Adrenal gland (tissue), 12 donors: ENCODE measurements around the gene SRPRB. TPM values are rescaled to one million over a fixed set of nuclear protein-coding genes. Genes with fewer than 3 reads are reported as not detected.

Experiments used
- DNase-seq, 7 donors: peaks; one replicate each; pipeline ENCODE4 v3.0.0-alpha.2; 2019 to 2020
- H3K27ac ChIP-seq, 5 donors: fragments of 200-600 bp; sonication (generic) in 4 of 5; 1 replicate in 3 of 5; 2 replicates in 2 of 5; pipeline versions ENCODE4 v1.5.1 to v1.8.0; 2016 to 2020; ENCODE audit warnings: mild to moderate bottlenecking in 1 of 5
- H3K27me3 ChIP-seq: fragments of 200-600 bp; 2 replicates; pipeline ENCODE4 v1.8.0; 2021
- H3K36me3 ChIP-seq, 2 donors: fragments of 200-600 bp; replicated peaks in 1 of 2; 1 replicate in 1 of 2; 2 replicates in 1 of 2; pipeline versions ENCODE4 v1.5.1 to v1.8.0; 2018 to 2022
- H3K4me1 ChIP-seq, 2 donors: fragments of 200-600 bp; replicated peaks in 1 of 2; 1 replicate in 1 of 2; 2 replicates in 1 of 2; pipeline versions ENCODE4 v1.5.1 to v1.8.0; 2018 to 2021
- H3K4me3 ChIP-seq, 4 donors: fragments of 200-600 bp; sonication (generic) in 3 of 4; one replicate each; pipeline ENCODE4 v1.5.1; 2016 to 2018
- H3K9me3 ChIP-seq, 3 donors: fragments of 200-600 bp; sonication (generic) in 1 of 3; replicated peaks in 1 of 3; 1 replicate in 2 of 3; 2 replicates in 1 of 3; pipeline versions ENCODE4 v1.5.1 to v1.8.0; 2016 to 2021
- POLR2A ChIP-seq, 2 donors: fragments of 450-650 bp; IDR thresholded peaks; one replicate each; pipeline ENCODE4 v1.6.1; 2017; ENCODE audit warnings: antibody characterized with exemption in 2 of 2, mild to moderate bottlenecking in 2 of 2, moderate library complexity in 1 of 2
- WGBS, 4 donors: extraction: QIAGEN DNeasy Blood & Tissue Kit in 2 of 4; methylation state at CpG; one replicate each; pipeline versions ENCODE4 v1.1.5 to v1.1.7; 2013 to 2017; 5-methylcytosine and 5-hydroxymethylcytosine counted together
- intact Hi-C, 2 donors: fragments of 100-400 bp; cut with DNase I; formaldehyde crosslinking; loops; one replicate each; pipeline versions ENCODE4 v1.14.1 to v1.15.0; 2022 to 2023
- polyA plus RNA-seq, 3 donors: library from polyadenylated mRNA; stranded (reverse); fragments of 200-250 nt in 2 of 3; fragments of 350-450 nt in 1 of 3; fragmentation: Illumina TruSeq in 1 of 3; extraction: RNeasy Lipid Tissue Mini Kit (QIAGEN cat#74804) in 1 of 3; gene quantifications; one replicate each; pipeline ENCODE4 v1.2.3, GENCODE V29; 2013 to 2014
- total RNA-seq, 9 donors: library from RNA; depleted of rRNA in 4 of 9; stranded (reverse); fragments of >200 nt in 4 of 9; fragments of 120-200 nt in 1 of 9; fragmentation: NEBNext Ultra II Directional in 1 of 9; extraction: Animal tissue kit (Norgen Biotek cat#: 25700) in 1 of 9; gene quantifications; one replicate each; pipeline versions ENCODE4 v1.1.0 to v1.2.4, GENCODE V29; 2013 to 2023
- TF ChIP-seq, protein P1 (sequence below), 6 experiments: fragments of 450-650 bp in 4 of 6; fragments of 200-600 bp in 2 of 6; sonication (generic) in 1 of 6; IDR thresholded peaks; 1 replicate in 5 of 6; 2 replicates in 1 of 6; pipeline versions ENCODE4 v1.5.1 to v1.8.0; 2016 to 2021; ENCODE audit warnings: antibody characterized with exemption in 6 of 6, mild to moderate bottlenecking in 2 of 6, moderate library complexity in 1 of 6
- donor health status: healthy with polysubstance abuse.
- donor health status: Bipolar disorder and iron deficiency.
- donor health status: DM: yes; HTN: yes; CAD: no.
- donor health status: DM: no; HTN: no; CAD: no.
- donor health status: DM: no; HTN: no; CAD: no.
- donor health status: DM: yes; HTN: yes; CAD: no.

Gene SRPRB
- total and polyA plus RNA-seq, 12 donors: 13.0 to 177 (median 48.7) TPM

- Histone ChIP-seq H3K9me3 (no peaks in the 10 kb centered on the region), H3K27ac (no peak overlapping the region), H3K27me3 (no peaks in the 10 kb centered on the region), H3K4me1 (no peaks in the 10 kb centered on the region), H3K4me3 (no peak overlapping the region), H3K36me3 (no peaks in the 10 kb centered on the region)
- intact Hi-C loops: no loop called here
- TF ChIP-seq POLR2A (IDR thresholded peaks at IDR 0.05): no peak
- TF ChIP-seq, protein P1, sequence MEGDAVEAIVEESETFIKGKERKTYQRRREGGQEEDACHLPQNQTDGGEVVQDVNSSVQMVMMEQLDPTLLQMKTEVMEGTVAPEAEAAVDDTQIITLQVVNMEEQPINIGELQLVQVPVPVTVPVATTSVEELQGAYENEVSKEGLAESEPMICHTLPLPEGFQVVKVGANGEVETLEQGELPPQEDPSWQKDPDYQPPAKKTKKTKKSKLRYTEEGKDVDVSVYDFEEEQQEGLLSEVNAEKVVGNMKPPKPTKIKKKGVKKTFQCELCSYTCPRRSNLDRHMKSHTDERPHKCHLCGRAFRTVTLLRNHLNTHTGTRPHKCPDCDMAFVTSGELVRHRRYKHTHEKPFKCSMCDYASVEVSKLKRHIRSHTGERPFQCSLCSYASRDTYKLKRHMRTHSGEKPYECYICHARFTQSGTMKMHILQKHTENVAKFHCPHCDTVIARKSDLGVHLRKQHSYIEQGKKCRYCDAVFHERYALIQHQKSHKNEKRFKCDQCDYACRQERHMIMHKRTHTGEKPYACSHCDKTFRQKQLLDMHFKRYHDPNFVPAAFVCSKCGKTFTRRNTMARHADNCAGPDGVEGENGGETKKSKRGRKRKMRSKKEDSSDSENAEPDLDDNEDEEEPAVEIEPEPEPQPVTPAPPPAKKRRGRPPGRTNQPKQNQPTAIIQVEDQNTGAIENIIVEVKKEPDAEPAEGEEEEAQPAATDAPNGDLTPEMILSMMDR (IDR thresholded peaks at IDR 0.05): no peak
- DNase-seq: no peak
- 69 to 83% (median 75%) methylated on average over 1 of the region's 1 CpG for WGBS, 4 donors
Observed at GRCh38 chr3:133758568-133758928, 47.1 kb upstream of the SRPRB start.

- DNase-seq: no peak
- Histone ChIP-seq H3K4me3 (no peak overlapping the region), H3K9me3 (no peaks in the 10 kb centered on the region), H3K36me3 (no peaks in the 10 kb centered on the region), H3K27me3 (no peaks in the 10 kb centered on the region), H3K4me1 (no peaks in the 10 kb centered on the region), H3K27ac (no peak overlapping the region)
- intact Hi-C loops: no loop called here
- WGBS, 4 donors: 74 to 90% (median 87%) methylated on average over 8 to 9 of the region's 9 CpGs
- no peak for TF ChIP-seq POLR2A (IDR thresholded peaks at IDR 0.05)
- TF ChIP-seq, protein P1 (IDR thresholded peaks at IDR 0.05): no peak
Observed at GRCh38 chr3:133758964-133759739, 46.5 kb upstream of the SRPRB start.

- intact Hi-C loops: no loop called here
- no peak for TF ChIP-seq POLR2A (IDR thresholded peaks at IDR 0.05)
- TF ChIP-seq, protein P1 (IDR thresholded peaks at IDR 0.05): no peak
- Histone ChIP-seq H3K27ac (no peak overlapping the region), H3K9me3 (no peaks in the 10 kb centered on the region), H3K4me3 (no peak overlapping the region), H3K4me1 (no peaks in the 10 kb centered on the region), H3K27me3 (no peaks in the 10 kb centered on the region), H3K36me3 (no peaks in the 10 kb centered on the region)
- DNase-seq: no peak
- 51 to 66% (median 59%) methylated on average over 2 of the region's 2 CpGs for WGBS, 4 donors
Observed at GRCh38 chr3:133759740-133760305, 45.8 kb upstream of the SRPRB start.

DNA sequence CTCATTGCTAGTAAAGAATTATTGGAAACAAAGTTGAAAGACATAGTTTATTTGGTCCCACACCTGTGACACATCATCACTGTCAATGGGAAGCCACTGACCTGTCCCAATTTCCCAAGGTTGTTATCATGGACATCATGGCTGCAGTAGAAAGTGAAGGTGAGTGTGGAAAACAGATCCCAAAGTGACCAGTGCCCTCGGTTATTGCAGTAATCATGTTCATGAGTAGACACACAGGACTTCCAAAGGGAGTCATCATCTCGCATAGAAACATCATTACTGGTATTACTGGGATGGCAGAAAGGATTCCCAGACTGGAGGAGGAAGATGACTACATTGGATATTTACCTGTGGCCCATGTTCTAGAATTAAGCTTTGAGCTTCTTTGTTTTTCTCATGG, 44.7 kb upstream of the SRPRB start:
- no peak for DNase-seq
- Histone ChIP-seq H3K9me3 (no peaks in the 10 kb centered on the region), H3K4me1 (no peaks in the 10 kb centered on the region), H3K27ac (no peak overlapping the region), H3K36me3 (no peaks in the 10 kb centered on the region), H3K27me3 (no peaks in the 10 kb centered on the region), H3K4me3 (no peak overlapping the region)
- no peak for TF ChIP-seq POLR2A (IDR thresholded peaks at IDR 0.05)
- TF ChIP-seq, protein P1 (IDR thresholded peaks at IDR 0.05): no peak
- intact Hi-C loops: no loop called here
- 73 to 93% (median 80%) methylated on average over 2 of the region's 2 CpGs for WGBS, 4 donors
